HG03520 (cell line): ENCODE results near the gene ISLR.

Experiments used
- ATAC-seq: cut with Tn5 transposase; IDR thresholded peaks from one replicate; pipeline ENCODE4 v1.9.1; 2021; ENCODE audit warnings: mild to moderate bottlenecking, moderate library complexity; ENCODE audit not compliant: unreplicated experiment

The ISLR gene

GRCh38 chr15:74170875-74171578 lies 2.5 kb upstream of the ISLR start:
- ATAC-seq: no peak

DNA sequence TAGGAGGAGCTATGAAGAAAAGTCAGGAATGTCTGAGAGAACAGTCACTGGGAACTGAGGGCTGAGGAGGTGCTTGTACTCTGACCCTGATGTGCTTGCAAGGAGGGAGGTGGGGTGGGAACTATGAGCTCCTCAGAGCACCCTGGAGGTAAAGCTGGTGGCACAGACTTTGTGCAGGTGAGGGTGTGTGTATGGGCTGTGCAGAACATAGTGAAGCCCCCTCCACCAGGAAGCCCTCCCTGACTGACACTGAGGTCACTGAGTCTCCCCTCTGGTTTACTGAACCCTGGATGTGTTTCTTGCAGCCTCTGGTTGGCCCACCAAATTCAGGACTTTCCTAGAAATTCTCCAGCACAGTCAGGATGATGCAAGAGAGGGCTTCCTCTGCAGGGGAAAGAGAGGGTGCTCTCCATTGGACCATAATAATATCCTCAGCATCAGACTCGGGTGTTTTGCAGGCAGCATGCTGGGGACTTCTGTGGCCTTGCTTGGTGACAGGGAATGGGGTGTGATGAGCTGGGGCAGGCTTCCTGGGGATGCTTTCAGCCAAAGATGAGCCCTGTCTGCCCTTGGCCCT lies 1.5 kb upstream of the ISLR start:
- no peak for ATAC-seq

- no peak for ATAC-seq
Observed at GRCh38 chr15:74172701-74173379, 670 bp upstream of the ISLR start.

DNA sequence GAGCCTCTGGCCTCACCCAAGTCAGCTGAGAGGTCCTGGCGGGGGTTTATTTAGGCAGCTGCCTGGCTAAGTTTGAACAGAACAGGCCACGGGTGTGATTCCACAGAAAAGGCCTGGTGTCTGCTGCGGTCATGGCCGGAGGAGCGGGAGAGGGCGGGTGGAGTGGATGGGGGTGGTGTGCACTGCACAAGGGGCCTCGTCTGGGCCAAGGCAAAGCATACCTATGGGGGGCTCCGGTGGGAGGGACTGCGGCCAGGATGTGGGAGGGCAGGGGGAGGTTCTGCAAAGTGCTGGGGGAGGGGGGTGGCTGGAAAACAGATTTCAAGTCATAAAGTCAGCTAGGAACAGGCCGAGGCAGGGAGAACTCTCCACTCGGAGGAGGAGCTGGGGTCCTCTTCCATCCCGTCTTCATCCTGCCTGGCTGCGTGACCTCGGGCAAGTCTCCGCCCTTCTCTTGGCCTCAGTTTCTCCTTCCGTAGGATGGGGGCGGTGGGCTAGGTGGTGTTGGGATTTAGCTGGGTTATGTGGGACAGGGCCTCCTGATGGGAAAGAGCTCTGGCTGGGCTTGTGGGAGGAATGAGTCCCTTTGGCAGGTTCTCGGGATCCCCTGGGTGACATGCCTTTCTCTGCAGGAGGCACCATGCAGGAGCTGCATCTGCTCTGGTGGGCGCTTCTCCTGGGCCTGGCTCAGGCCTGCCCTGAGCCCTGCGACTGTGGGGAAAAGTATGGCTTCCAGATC lies 878 bp downstream of the ISLR start:
- no peak for ATAC-seq

DNA sequence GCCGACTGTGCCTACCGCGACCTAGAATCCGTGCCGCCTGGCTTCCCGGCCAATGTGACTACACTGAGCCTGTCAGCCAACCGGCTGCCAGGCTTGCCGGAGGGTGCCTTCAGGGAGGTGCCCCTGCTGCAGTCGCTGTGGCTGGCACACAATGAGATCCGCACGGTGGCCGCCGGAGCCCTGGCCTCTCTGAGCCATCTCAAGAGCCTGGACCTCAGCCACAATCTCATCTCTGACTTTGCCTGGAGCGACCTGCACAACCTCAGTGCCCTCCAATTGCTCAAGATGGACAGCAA lies 1.4 kb downstream of the ISLR start:
- no peak for ATAC-seq

- ATAC-seq: no peak
Observed at GRCh38 chr15:74175271-74176191, 2.0 kb downstream of the ISLR start.

GRCh38 chr15:74176262-74177214 lies 3.0 kb downstream of the ISLR start:
- no peak for ATAC-seq

DNA sequence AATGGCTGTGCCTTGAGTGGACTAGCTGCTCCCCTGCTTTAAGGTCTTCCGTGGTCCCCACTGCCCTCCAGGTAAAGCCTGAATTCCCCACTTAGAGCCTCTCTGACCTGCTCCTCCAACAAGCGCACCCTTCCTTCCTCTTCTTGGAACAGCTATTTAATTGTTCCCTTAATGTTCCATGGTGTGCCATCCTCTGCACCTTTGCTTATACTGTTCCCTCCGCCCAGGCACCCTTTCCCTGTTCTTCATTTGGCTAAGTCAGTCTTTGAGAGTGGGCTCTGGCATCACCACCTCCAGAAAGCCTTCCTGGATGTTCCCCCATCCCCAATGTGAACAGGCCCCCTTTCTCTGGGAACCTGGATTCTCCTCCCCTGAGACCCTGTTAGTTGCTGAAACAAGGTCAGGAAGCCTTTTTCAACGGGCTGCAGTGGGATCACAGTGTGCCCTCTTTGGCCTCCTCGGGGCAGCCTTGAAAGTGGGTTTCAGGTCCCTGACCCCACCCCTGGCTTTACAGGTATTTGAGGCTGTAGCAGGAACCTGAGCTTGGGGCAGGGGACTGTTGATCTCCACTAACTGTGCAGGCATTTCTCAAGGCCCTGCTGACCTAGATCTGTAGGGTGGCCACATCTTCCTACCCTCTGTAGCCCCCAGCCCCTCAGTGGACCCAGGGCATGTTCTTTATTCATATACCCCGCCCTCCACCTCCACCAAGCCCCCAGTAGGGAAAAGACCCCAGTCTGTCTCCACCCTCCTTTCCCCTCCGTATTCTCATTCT lies 5.0 kb downstream of the ISLR start:
- no peak for ATAC-seq

- no peak for ATAC-seq
Observed at GRCh38 chr15:74179101-74179841, 5.8 kb downstream of the ISLR start.

GRCh38 chr15:74179983-74180880 lies 6.7 kb downstream of the ISLR start:
- ATAC-seq: no peak

GRCh38 chr15:74180881-74181602 lies 7.5 kb downstream of the ISLR start:
- ATAC-seq: no peak

GRCh38 chr15:74182131-74182530 lies 8.6 kb downstream of the ISLR start:
- ATAC-seq: no peak

DNA sequence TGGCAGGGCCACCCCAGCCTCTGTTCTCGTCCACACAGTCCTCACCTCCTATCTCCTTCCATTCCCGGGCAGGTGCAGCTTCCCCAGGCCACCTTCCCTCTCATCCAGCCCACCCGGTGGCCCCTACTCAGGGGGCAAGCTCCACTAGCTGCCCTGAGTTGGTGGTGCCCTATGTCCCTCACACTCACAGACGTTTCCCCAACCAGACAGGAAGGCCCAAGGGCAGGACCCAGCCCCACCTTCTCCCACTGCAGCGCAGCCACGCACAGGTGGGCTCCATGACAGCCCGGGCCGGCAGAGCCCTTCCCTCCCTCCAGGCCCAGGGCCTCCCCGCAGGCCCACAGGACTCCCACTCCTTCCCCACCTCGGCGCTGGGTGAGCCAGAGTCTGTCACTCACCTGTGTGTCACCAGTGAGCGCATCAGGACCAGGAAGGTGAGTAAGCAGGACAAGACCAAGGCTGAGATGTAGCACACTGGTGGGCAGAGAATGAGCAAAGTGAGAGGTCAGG lies 11.1 kb downstream of the ISLR start:
- ATAC-seq: no peak

DNA sequence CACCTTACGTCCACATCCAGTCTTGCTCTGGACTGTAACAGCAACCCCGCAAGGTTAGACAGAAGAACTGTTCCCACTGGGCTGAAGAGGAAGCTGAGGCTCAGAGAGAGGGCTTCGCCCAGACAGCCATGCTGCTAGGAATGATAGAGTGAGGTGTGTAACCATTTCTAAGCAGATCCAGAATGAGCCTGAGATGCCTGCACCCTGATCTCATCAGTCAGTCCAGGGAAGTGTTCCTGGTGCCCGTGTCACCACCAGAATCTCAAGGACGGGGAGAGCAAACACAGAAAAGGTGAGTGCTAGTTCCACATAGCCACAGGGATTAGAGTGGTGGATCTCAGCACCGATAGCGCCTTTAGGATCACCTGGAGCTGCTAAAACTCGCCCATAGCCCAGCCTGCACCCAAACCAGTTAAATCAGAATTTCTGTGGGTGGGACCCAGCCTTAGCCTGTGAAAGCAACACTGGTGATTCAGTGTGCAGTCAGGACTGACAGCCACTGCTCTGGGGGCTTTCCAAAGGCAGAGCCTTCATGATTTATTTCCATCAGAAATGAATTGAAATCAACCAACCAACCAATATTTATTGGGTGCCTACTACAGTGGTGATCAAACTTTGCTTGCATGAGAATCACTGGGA lies 12.3 kb downstream of the ISLR start:
- ATAC-seq: no peak

DNA sequence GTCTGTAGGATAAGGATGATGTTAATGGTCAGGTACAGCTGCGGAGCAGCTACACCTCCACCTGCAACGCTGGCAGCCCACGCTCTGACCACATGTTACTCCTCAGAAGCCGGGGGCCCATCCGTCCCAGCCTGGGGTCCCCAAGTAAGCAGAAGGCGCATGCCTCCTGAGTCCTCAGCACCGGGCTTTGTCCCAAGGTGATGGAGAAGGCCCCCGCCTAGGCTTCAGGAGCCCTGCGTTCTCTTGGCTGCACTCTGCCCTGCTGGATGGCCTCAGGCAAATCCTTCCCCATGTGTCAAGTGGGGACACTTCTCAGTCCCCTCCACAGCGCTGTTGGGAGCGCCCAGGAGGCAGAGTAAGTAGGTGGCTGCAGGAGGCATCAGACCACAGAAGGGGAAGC lies 14.7 kb downstream of the ISLR start:
- no peak for ATAC-seq

- no peak for ATAC-seq
Observed at GRCh38 chr15:74191798-74192197, 18.3 kb downstream of the ISLR start.
